WI38 (cell line): Measurements from ENCODE around the gene DNAH10.

Source experiments
- H3K4me3 ChIP-seq: 2 replicates; pipeline ENCODE4 v1.5.1; 2011; ENCODE audit warnings: low read depth, mild to moderate bottlenecking, control low read depth, low read length
- TF ChIP-seq, protein P1 (sequence below): IDR thresholded peaks from 2 replicates; pipeline ENCODE4 v1.5.1; 2012; ENCODE audit warnings: low read depth, mild to moderate bottlenecking, control low read depth, low read length

The DNAH10 gene

DNA sequence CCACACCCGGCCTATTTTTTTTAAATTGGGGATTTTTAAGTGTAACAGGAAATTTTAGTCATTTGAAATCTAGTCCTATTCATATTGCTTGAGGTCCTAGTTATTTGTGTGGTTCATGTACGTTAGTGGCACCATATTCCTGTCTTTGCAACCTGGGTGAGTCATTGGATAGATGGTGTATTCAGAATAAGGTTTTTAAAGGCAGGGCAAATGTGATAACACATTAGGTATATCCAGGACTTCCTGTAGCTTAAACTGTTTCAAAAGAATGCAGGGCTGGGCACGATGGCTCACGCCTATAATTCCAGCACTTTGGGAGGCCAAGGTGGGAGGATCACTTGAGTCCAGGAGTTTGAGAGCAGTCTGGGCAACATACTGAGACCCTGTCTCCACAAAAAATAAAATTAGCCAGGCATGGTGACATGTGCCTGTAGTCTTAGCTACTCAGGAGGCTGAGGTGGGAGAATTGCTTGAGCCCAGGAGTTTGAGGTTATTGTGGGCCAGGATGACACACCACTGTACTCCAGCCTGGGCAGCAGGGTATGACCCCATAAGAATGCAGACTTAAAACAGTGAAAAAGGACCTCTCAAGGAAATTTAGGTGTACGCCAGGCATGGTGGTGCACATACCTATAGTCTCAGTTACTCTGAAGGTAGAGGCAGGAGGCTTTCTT lies 41.8 kb upstream of the DNAH10 start:
- TF ChIP-seq, protein P1, sequence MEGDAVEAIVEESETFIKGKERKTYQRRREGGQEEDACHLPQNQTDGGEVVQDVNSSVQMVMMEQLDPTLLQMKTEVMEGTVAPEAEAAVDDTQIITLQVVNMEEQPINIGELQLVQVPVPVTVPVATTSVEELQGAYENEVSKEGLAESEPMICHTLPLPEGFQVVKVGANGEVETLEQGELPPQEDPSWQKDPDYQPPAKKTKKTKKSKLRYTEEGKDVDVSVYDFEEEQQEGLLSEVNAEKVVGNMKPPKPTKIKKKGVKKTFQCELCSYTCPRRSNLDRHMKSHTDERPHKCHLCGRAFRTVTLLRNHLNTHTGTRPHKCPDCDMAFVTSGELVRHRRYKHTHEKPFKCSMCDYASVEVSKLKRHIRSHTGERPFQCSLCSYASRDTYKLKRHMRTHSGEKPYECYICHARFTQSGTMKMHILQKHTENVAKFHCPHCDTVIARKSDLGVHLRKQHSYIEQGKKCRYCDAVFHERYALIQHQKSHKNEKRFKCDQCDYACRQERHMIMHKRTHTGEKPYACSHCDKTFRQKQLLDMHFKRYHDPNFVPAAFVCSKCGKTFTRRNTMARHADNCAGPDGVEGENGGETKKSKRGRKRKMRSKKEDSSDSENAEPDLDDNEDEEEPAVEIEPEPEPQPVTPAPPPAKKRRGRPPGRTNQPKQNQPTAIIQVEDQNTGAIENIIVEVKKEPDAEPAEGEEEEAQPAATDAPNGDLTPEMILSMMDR = no peak
- no peak overlapping the region for H3K4me3 ChIP-seq

DNA sequence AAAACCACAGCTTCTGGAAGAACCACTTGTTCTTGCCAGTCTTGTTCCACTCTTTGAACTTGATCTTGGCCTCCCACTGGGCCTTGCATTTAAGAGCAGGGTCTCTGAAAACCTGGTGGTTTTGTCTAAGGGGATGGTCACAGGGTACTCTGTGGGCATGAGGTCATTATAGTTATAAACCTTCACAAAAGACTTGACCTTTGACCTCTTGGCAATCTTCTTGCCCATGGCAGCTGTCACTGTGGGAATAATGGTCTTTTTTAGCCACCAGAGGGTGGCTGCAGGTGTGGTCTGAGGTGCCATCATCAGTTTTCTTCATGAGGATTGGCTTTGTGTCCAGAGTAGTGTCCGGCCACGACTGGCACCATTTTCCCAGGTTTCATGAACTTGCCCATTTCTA lies 40.9 kb upstream of the DNAH10 start:
- H3K4me3 ChIP-seq = no peak overlapping the region
- TF ChIP-seq, protein P1 = no peak

DNA sequence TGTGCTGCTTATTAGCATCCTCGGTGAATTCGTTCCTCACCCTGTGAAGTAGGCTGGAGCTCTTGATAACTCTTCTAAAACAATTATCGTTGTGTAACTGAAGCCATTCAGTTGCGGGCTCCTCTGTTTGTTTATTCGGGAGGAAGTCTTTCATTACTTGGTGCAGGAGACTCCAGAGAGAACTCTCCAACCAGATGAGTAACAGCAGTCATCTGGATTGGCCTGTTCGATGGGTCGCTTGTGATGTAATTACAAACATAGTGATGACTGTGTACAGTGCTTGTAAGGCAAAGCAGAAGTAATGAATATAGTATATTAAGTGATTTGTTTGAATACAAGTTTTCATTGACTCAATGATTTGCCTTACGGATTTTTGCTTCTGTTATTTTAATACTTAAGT lies 39.1 kb upstream of the DNAH10 start:
- TF ChIP-seq, protein P1 = no peak
- H3K4me3 ChIP-seq = no peak overlapping the region

DNA sequence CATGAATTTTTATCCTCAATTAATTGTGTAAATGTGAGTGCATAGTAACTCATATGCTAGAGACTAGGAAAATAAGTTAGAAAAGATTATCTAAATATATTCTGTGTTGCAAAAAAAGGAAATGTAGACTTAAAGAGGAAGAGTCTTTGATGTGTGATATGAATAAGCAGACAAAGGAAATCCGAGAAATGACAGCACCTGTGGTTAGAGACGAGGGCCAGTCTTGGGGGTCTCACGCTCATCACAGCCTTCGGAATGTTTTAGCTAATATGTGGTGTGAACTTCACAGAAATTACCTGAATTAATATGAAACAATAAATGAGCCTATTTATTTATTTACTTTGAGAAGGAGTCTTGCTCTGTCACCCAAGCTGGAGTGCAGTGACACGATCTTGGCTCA lies 38.3 kb upstream of the DNAH10 start:
- TF ChIP-seq, protein P1 = no peak
- H3K4me3 ChIP-seq = no peak overlapping the region

DNA sequence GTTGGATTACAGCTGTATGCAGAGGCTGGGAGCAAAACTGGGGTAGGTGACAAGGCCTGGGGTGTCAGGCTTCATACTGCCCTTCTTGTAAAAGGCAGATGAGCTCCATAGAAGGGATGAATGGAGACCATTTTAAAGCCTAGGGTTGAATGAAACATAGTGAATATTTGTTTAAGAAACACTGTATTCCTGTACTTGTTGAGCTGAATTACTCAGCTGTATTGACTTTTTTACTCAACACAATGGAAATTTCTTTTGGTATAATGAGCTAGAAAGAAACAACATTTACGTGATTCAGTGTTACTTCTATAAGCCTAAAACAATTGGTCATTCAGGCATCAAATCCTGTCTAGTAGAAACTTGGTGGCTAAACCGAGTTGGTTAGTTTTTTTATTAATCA lies 35.9 kb upstream of the DNAH10 start:
- TF ChIP-seq, protein P1 = no peak
- H3K4me3 ChIP-seq = no peak overlapping the region

DNA sequence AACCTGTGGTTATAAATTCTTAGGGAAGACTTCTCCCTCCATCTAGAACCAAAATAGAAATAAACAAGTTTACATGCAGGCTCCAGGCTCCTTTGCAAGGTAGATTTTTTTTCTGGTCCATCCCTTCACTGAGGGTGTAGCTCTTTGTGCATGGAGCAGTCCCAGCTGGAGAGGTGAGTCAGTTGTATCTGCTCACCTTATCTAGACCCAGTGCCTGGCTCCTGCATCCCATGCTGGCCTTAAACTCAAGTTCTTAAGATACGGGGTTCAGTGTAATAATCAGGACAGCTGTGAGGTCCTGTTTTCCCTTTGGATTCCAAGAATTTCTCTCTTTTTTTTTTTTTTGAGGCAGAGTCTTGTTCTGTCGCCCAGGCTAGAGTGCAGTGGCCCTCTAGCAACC lies 35.1 kb upstream of the DNAH10 start:
- TF ChIP-seq, protein P1 = no peak
- no peak overlapping the region for H3K4me3 ChIP-seq

DNA sequence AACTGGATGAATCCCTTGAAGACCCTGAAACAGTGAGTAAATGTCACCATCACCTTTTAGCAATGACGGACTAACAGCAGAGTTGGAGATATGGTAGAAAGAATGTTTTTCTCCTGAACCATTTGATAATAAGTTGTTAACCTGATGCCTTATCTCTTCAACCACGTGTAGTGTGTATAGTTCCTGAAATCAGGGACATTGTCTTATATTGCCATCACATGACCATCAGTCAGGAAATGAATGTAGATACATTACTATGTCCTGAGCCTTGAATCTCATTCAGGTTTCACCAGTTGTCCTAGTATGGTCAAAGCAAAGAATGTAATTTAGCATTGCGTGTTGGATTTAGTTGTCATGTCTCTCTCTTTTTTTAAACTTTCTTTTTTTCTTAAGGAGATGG lies 34.2 kb upstream of the DNAH10 start:
- TF ChIP-seq, protein P1 = no peak
- no peak overlapping the region for H3K4me3 ChIP-seq
